ENCODE results near the gene CYB5R3. TPM values are rescaled to one million over a fixed set of nuclear protein-coding genes. Genes with fewer than 3 reads are reported as not detected.

Gene CYB5R3
- total and polyA plus RNA-seq, 2 donors (not counting 3 experiments of a cell fraction or from before 2014, with no cell fraction given), result 217 to 263 TPM

GRCh38 chr22:42639541-42640241, 9.5 kb downstream of the CYB5R3 start:
- Histone ChIP-seq H3K4me1 (ENCODE audit: control insufficient read depth, extremely low read depth, insufficient read depth, low read length) (peaks cover 19% of the 10 kb centered on the region), H3K27me3 (ENCODE audit: control insufficient read depth in 2 of 2, insufficient read depth in 2 of 2, low read length in 2 of 2) (no peaks in the 10 kb centered on the region), H3K9me3 (replicated peaks; ENCODE audit: control insufficient read depth, insufficient read depth, low read length) (no peaks in the 10 kb centered on the region), H3K9ac (replicated peaks; ENCODE audit: extremely low read depth, insufficient read depth, low read length) (no peak overlapping the region), H2AFZ (ENCODE audit: low read depth, low read length) (no peak overlapping the region), H3K9me1 (replicated peaks; ENCODE audit: control insufficient read depth, extremely low read depth, insufficient read depth, low read length) (no peaks in the 10 kb centered on the region), H3K4me3 (replicated peaks in 1 of 3; ENCODE audit: insufficient read depth in 1 of 3, low read depth in 1 of 3, low read length in 3 of 3) (no peak overlapping the region), H3K4me2 (ENCODE audit: insufficient read depth, low read length) (no peak overlapping the region), H3K27ac (ENCODE audit: insufficient read depth, low read depth, low read length) (no peak overlapping the region), H4K20me1 (replicated peaks; ENCODE audit: control insufficient read depth, extremely low read depth, insufficient read depth, low read length) (no peaks in the 10 kb centered on the region), H3K36me3 (ENCODE audit: control insufficient read depth in 2 of 2, extremely low read depth in 1 of 2, insufficient read depth in 2 of 2, low read length in 2 of 2) (peaks cover 0 to 2% of the 10 kb centered on the region in 2 experiments), H3K79me2 (ENCODE audit: control insufficient read depth, insufficient read depth, low read length) (peaks cover 42% of the 10 kb centered on the region)
- ChIA-PET POLR2A (interaction anchor here (0.6 kb wide), 1 partner anchor 10 kb away, joined by 3 read pairs; the partner anchor contains the start of gene CYB5R3), CTCF (interaction anchor here (1.0 to 1.2 kb wide), 2 partner anchors 18 to 24 kb away, joined by 3 read pairs; no protein-coding TSS in a partner anchor)
- TF ChIP-seq GATA2 (IDR thresholded peaks at IDR 0.05; ENCODE audit: insufficient read depth, insufficient read length, low read depth, low read length) (no peak), FOS (IDR thresholded peaks at IDR 0.05; ENCODE audit: borderline replicate concordance, insufficient read depth, low read length) (no peak), JUN (IDR thresholded peaks at IDR 0.05; ENCODE audit: borderline replicate concordance, insufficient read depth, insufficient read length, low read depth) (no peak), POLR2A (IDR thresholded peaks at IDR 0.05; ENCODE audit: low read depth, low read length) (no peak), MYC (IDR thresholded peaks at IDR 0.05; ENCODE audit: low read depth, low read length) (no peak), POLR2AphosphoS5 (IDR thresholded peaks at IDR 0.05; ENCODE audit: insufficient read depth, low read depth, low read length) (no peak), CTCF (IDR thresholded peaks at IDR 0.05; ENCODE audit: extremely low read depth in 1 of 2, insufficient read depth in 1 of 2, low read depth in 1 of 2, low read length in 2 of 2) (no peak), MAX (IDR thresholded peaks at IDR 0.05; ENCODE audit: insufficient read depth, insufficient read length) (no peak)
- dilution Hi-C loops (cut with MboI; ENCODE audit: extremely low pct_ligation_motif_present, low sequenced_read_pairs) (no loop called here), intact Hi-C loops (cut with micrococcal nuclease) (no loop called here)
- DNase-seq (ENCODE audit: low read depth, low spot score), result no peak
- FAIRE-seq, result no peak
- no TSS peak for BruUV-seq (replicated peaks)

Data from endothelial cell of umbilical vein (primary cell).